ENCODE measurements around the gene CNTROB. TPM values are rescaled to one million over a fixed set of nuclear protein-coding genes. Genes with fewer than 3 reads are reported as not detected.

Gene CNTROB
- total and polyA plus RNA-seq, 2 of the 4 experiments (the other 2 are of a cell fraction), result 12.7 to 26.4 TPM

GRCh38 chr17:7915179-7915610 is 16.8 kb upstream of the CNTROB start:
- 0% methylated on average over 3 of the region's 15 CpGs; no CpG with 5 or more reads in 1 of the 2 experiments for WGBS, 2 experiments (ENCODE audit: extremely low coverage in 2 of 2, insufficient read length in 1 of 2)
- peak; percentile 7 for ATAC-seq (ENCODE audit: low read depth)
- Histone ChIP-seq H3K4me3 (ENCODE audit: insufficient read depth, low read depth, low read length) (peak overlapping the region; percentile 61), H2BK5ac (ENCODE audit: low read depth, low read length, poor library complexity, severe bottlenecking) (peak overlapping the region; percentile 72), H3K4me2 (ENCODE audit: low read depth, low read length) (peak overlapping the region; percentile 83), H4K8ac (ENCODE audit: low read depth in 2 of 2, low read length in 2 of 2) (peak overlapping the region; percentile 46 to 59; a peak in 2 of 4 replicates), H3K14ac (replicated peaks; ENCODE audit: low read depth, low read length) (peak overlapping the region; percentile 11; the same call in 1 of the 2 replicates), H4K91ac (ENCODE audit: insufficient read depth, low read depth, low read length) (peak overlapping the region; percentile 21; the same call in 1 of the 2 replicates), H2AK9ac (replicated peaks; ENCODE audit: low read depth, low read length, poor library complexity) (no peak overlapping the region), H3K27ac (ENCODE audit: insufficient read depth, low read length) (peak overlapping the region; percentile 26; the same call in 1 of the 2 replicates), H2BK20ac (ENCODE audit: low read depth, low read length) (no peak overlapping the region), H2BK15ac (ENCODE audit: low read depth, low read length) (0 out of 3 replicates have a peak overlapping the region, but pooled peaks have one; percentile 6), H3K4me1 (ENCODE audit: control insufficient read depth, insufficient read depth, low read length) (peaks cover 12% of the 10 kb centered on the region), H3K23ac (ENCODE audit: low read depth, low read length) (peak overlapping the region; percentile 31; the same call in 1 of the 2 replicates), H2AK5ac (ENCODE audit: low read depth, low read length) (peak overlapping the region; percentile 1; the same call in 1 of the 2 replicates), H3K56ac (ENCODE audit: extremely low read depth, insufficient read depth, low read length) (no peak overlapping the region), H3K27me3 (ENCODE audit: control insufficient read depth, insufficient read depth, low read length) (no peaks in the 10 kb centered on the region), H2BK120ac (ENCODE audit: low read depth, low read length) (no peak overlapping the region), H3K9ac (ENCODE audit: low read depth, low read length) (peak overlapping the region; percentile 47), H3K9me1 (ENCODE audit: insufficient read depth, low read length) (peaks cover 6% of the 10 kb centered on the region), H4K5ac (ENCODE audit: low read depth, low read length) (no peak overlapping the region), H2AFZ (replicated peaks; ENCODE audit: low read length, poor library complexity) (peak overlapping the region; percentile 91), H3K18ac (ENCODE audit: low read depth, low read length) (no peak overlapping the region; the same call in 1 of the 2 replicates), H4K20me1 (ENCODE audit: insufficient read depth, low read length) (peaks cover 2% of the 10 kb centered on the region; the same call in 1 of the 2 replicates), H3K4ac (ENCODE audit: low read depth, low read length) (peak overlapping the region; percentile 15; the same call in 1 of the 2 replicates), H3K36me3 (ENCODE audit: control insufficient read depth, insufficient read depth, low read length) (peaks cover 22% of the 10 kb centered on the region), H3K79me1 (ENCODE audit: low read depth in 1 of 2, low read length in 2 of 2) (0 out of 4 replicates have a peak, but pooled peaks cover 0 to 3% of the 10 kb centered on the region in 2 experiments), H3K9me3 (ENCODE audit: control insufficient read depth, insufficient read depth, low read length) (no peaks in the 10 kb centered on the region)
- dilution Hi-C loops (cut with HindIII; ENCODE audit: low sequenced_read_pairs, unreplicated experiment), result no loop called here
- TF ChIP-seq CTCF (conservative IDR thresholded peaks at IDR 0.05; ENCODE audit: low read depth, low read length), result no peak
- 0 out of 2 replicates have a peak, but pooled peaks have one; percentile 1 for TF ChIP-seq MAZ (IDR thresholded peaks at IDR 0.05; ENCODE audit: borderline replicate concordance, low read depth, low read length)
- ChIA-PET POLR2A (ENCODE audit: unreplicated experiment) (interaction anchor here (1.1 kb wide), 1 partner anchor 17 kb away, joined by 6 read pairs; the partner anchor contains the start of genes CNTROB and TRAPPC1), CTCF (interaction anchor here (0.7 to 2.9 kb wide), 5 partner anchors 14 to 79 kb away, joined by 3 to 18 read pairs (median 3); partner anchors contain the start of gene KCNAB3)
- in situ Hi-C loops (cut with MboI; ENCODE audit: low sequenced_read_pairs), result loop anchor here (10.0 kb wide), 1 partner anchor 130 kb away; no protein-coding TSS in a partner anchor
- intact Hi-C loops (cut with micrococcal nuclease), result loop anchor here (1.0 kb wide), 1 partner anchor 17 kb away; the partner anchor contains the start of gene CNTROB
- DNase-seq, result peak; percentile 72
- BruUV-seq (replicated peaks), result no TSS peak
